HG03135 (cell line): Measurements from ENCODE around the gene MLLT3.

Experiments used
- ATAC-seq: cut with Tn5 transposase; IDR thresholded peaks from one replicate; pipeline ENCODE4 v1.9.1; 2021; ENCODE audit warnings: mild to moderate bottlenecking, moderate library complexity; ENCODE audit not compliant: unreplicated experiment

The MLLT3 gene

DNA sequence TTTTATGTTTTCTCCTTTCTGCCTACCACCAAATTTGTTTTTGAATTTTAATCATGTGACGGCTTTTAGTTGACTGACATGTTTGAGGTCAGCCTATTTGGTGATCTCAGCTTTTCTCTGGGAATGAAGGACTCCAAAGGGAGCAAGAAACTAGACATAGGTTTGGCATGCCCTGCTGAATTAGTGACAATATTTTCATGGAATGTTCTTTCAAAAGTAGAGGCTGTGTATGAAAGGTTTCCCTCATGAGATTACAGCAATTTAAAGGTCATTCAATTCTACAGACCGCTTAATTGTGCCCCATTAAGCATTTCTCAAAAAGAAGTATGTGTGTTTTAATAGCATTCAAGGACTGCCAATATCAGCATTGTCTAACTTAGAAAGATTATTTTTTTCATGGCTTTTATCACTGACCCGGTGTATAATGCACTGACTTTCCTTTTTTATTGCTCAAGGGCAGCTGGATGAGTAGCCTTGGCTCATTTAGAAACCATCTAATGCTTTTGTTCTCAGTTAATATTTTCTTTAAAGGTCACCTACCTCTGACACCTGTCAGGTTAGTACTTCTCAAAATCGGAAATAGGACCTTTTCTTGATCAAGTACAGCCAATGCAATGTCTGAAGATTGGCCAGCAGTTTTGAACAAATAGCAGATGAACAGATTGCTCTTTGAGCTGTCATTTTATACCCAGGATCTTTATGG, 8.1 kb upstream of the MLLT3 start:
- ATAC-seq = no peak

GRCh38 chr9:20625003-20625349, 2.7 kb upstream of the MLLT3 start:
- ATAC-seq = no peak

GRCh38 chr9:20624201-20625002, 2.1 kb upstream of the MLLT3 start:
- ATAC-seq = no peak

DNA sequence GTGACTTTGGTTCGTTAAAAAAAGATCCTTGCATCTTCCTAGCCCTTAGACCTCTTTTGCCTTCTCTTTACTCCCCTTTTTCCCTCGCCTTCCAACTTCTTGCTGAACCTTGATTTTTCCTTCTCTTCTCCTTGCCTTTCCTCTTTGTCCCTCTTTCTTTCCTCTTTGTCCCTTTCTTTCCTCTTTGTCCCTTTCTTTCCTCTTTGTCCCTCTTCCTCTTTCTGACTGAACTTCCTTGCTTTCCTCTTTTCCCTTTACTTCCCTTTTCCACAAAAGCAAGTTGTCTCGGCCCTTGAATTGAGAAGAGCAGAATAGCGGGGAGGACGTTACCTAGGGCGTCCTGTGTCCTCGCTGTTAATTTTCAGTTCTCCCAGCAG, 1.4 kb upstream of the MLLT3 start:
- no peak for ATAC-seq

DNA sequence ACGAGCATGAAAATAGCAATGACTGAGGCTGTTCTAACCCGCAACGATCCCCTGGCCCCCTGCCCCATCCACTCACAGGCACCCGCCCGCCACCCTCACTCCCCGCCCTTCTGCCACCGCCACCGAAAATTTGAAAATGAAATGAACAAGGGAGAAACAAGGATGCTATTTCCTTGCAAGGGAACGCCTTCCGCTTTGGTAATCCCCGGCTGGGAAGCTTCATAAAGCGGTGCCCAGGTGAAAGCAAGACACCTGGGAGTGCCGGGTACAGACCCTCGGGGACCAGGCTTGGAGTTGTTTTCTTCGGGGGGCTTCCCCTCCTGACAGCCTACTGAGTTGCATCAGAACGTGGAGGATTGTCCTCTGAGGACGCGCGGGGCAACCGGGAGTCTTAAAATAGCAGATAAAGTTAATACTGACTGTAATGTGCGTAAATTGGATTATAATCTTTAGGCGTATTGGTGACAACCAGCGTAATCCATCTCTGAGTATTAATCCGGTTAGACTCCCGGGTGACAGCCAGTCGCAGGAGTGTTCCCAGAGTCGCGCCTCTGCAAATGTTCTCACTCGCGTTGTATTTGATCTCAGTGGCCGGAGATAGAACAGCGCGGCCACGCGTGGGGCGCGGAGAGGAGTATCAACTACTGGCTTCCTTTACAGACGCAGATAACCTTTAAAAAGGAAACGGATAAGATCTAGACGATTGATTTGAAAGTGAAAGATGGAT, 885 bp upstream of the MLLT3 start:
- ATAC-seq = peak; percentile 23

DNA sequence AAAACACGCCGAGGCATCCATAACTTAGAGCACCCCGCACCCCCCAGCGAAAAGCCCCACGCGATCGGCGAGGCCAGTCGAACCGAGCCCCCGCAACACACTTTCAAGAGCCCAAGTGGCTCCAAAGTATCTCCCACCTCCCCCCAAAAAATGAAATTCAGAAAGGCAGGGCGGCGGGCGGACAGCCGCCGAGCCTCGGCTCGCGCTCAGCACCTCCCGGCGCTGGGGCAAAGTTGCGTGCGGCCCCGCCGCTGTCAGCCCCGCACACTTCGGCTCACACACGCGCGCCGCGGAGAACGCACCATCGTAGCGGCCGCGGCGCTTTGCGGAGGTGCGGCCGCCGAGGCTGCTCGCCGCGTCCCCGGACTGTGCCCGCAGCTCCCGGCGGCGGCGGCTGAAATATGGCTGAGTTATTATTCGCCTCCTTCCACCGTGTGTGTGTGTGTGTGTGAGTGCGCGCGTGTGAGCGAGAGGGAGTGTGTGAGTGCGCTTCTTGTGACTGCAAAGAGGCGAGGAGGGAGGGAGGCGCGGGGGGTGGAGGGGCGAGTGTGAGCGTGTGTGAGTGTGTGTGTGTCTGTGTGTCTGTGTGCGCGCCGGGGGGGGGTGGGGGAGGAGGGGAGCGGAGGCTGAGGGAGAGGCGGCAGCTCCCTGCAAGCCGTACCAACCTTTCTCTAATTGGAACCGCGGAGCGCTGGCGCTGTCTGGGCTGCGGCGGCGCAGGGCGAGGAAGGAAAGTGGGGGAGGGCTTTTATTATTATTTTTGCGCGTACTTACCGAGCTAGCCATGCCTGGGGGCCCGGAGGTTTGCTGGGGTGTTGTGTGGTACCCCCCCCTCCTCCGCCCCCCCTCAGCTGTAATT, 599 bp downstream of the MLLT3 start:
- peak; percentile 18 for ATAC-seq

DNA sequence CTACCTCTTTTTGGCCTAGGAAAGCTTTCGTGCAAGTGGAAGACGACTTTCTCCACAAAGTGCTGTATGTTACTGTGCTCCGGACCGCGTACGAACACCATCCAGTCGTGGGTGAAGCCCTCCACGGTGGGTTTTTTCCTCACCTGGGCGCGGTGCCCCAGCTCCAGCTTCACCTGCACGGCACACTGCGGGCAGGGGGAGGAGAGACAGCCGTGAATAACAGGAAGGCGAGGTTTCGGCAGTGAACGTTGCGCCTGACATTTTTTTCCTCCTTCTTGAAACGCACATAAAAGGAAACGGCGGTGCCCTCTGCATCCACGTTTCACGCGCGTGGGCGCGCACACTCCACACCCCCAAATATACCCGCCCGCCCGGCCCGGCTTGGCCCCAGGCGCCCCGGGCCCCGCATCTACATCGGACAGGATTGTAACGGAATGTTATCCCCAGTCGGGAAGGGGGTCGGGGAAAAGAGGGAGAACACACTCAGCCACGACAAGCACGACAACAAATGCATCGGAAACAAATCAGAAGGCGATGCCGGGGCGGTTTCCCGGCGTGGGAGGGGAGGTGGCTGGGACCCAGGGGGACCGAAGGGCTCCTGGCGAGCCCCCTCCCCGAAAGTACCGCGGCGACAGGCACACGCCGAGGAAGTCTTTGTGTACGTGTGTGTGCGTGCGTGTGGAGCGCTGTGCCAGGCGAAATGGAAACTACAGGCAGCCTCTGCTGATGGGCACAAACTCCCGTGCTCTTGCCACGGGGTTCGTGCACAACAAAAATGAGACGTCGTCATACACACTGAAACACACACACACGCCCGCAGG, 1.4 kb downstream of the MLLT3 start:
- no peak for ATAC-seq

- ATAC-seq = no peak
These were observed 2.7 kb downstream of the MLLT3 start for GRCh38 chr9:20619487-20620200.

- no peak for ATAC-seq
These were observed 3.9 kb downstream of the MLLT3 start for GRCh38 chr9:20618361-20618802.

GRCh38 chr9:20616808-20617207, 5.5 kb downstream of the MLLT3 start:
- no peak for ATAC-seq

DNA sequence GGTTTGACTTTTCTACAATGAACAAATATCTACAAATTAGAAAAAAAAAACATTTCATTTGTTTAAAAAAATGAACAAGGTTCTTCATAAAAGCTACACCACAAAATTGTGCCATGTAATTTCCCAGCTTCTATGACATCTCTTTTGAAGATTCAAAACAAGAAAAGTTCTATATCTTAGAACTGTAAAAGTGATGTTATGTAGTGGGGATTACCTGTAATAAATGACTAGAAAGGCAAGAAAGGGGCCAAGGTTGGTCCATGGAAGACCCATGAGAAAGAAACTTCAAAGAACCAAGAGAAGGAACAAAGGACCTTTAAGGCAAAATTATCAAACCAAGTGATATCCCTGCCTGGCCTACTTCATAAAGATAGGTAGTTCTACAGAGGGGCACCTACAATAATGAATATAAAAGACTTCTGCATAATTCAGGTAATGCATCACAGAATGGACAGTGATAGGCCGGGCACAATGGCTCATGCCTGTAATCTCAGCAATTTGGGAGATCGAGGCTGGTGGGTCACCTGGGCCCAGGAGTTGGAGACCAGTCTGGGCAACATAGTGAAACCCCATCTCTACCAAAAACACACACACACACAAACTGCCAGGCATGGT, 7.6 kb downstream of the MLLT3 start:
- ATAC-seq = no peak

DNA sequence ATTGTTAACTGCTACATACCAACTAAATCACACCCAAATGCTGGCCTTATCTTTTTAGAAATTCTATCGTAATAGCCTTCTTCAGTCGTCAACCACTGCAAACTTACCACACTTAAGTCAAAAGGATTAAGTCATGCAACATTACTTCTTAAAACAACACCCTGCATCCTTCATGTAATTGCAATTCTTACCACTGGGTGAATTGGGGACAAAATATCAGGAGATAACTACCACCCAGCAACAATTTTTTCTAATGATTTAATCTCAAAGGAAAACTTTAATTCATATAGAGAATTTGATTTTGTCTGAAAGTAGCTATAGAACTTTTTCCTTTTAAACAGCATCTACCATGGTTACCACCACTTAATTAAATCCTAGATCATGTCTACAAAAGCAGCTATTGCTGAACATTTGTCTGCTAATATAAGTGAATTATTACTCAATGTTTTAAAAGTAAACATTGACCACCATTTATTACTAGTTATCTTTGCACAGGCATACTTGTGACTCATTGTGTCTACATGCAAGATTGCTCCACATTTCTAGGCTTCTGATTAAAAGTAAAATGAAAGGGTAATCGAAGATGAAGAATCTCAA, 10.5 kb downstream of the MLLT3 start:
- ATAC-seq = no peak

DNA sequence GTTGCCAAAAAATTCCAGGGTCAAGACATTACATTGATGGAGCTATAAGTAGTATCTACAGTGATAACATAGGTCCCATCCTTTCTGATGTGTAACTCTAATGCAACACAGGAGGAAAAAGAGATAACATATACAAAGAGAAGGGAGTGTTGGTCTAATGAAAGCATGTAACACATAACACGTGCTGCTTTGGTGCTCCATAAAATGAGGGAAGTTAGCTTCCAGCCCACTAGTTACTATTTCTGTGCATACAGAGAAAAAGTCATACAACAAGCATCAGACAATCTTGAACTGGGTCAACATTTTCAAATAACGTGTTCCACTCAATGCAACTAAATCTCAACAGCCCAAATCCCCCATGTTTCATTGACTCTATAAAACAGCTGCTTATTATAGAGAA, 11.7 kb downstream of the MLLT3 start:
- no peak for ATAC-seq

GRCh38 chr9:20608582-20608981, 13.7 kb downstream of the MLLT3 start:
- ATAC-seq = no peak

DNA sequence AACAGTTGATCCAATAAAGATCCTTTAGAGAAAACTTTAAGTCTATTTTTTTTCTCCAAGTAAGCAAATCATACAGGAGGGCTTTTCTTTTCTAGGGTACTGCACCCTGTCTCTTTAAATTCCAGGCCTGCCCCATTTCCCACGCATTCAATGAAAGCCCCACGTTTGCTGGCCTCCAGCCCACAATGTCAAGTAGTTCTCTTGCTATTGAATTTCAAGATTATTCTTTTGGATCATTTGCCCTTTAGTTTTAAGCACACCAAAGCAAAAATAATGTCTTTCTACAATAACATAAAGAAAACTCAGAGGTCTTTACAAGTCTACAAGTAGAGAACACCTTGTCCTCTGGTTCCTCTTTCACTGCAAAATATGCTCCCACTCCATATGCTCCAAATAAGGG, 15.6 kb downstream of the MLLT3 start:
- ATAC-seq = no peak

DNA sequence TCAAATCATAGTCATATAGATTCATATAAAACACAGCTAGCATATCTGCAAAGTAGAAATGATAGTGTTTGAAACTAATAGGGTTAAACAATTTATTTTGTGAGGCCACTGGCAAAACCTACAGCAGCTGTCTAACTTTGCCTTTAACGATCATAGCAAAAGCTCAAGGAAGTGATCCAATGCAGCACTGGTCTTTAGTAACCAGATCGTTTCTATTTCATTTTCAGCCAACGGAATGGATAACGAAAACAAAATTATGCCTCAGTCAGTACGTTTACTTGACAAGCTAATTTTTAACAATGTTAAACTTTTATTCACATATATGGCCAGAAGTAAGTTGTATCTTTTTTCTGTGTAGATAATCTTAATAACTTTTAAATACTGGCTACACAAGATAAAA, 17.7 kb downstream of the MLLT3 start:
- peak; percentile 78 for ATAC-seq

- no peak for ATAC-seq
These were observed 18.6 kb downstream of the MLLT3 start for GRCh38 chr9:20603524-20604268.

DNA sequence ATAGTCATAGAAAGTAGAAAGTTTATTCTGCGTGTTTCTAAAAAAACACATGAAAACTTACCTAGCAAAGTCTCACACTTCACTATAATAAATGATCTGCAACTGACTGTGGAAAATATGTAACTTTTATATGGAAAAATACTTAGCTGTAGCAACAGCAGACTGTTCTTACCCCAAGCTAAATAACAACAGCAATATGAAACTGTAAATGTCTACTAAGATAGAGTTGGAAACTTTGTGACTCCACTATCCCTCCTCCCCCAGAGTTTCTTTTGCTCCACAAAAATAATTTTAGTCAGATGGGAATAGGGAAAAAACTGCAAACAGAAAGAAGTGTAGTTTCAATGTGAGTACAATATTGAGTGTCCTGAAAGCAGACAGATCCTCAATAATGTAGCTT, 21.0 kb downstream of the MLLT3 start:
- no peak for ATAC-seq
